Loucy (cell line): ENCODE measurements around the gene TCAIM.
"Not testable (repeated sequence)": the region's sequence is repeated elsewhere in the genome, so short reads cannot be mapped to it uniquely, and the experiment has no call there.

ENCODE experiments used
- H2AFZ ChIP-seq: fragments of 200-600 bp; sonication (generic); 2 replicates; pipeline ENCODE4 v1.6.0; 2016; ENCODE audit warnings: antibody characterized with exemption, mild to moderate bottlenecking, low read length, moderate library complexity
- H3F3A ChIP-seq: fragments of 200-600 bp; 2 replicates; pipeline ENCODE4 v1.6.0; 2016; ENCODE audit warnings: antibody characterized with exemption, low read depth, mild to moderate bottlenecking
- H3K27me3 ChIP-seq: fragments of 200-600 bp; sonication (generic); 2 replicates; pipeline ENCODE4 v1.6.1; 2014; ENCODE audit warnings: low read length, mild to moderate bottlenecking; ENCODE audit not compliant: insufficient read depth, poor library complexity, severe bottlenecking
- H3K36me3 ChIP-seq: fragments of 200-600 bp; sonication (generic); 2 replicates; pipeline ENCODE4 v1.6.1; 2016; ENCODE audit warnings: low read length; ENCODE audit not compliant: insufficient read depth
- H3K4me1 ChIP-seq: fragments of 200-600 bp; sonication (generic); 2 replicates; pipeline ENCODE4 v1.5.1; 2014; ENCODE audit warnings: low read length, mild to moderate bottlenecking; ENCODE audit not compliant: insufficient read depth, poor library complexity, severe bottlenecking
- H3K4me2 ChIP-seq: fragments of 200-600 bp; sonication (generic); 2 replicates; pipeline ENCODE4 v1.6.0; 2014; ENCODE audit warnings: antibody characterized with exemption, low read length, low read depth, mild to moderate bottlenecking; ENCODE audit not compliant: poor library complexity, severe bottlenecking
- H3K4me3 ChIP-seq: fragments of 200-600 bp; sonication (generic); 2 replicates; pipeline ENCODE4 v1.5.1; 2014; ENCODE audit warnings: low read length, mild to moderate bottlenecking, mixed read lengths; ENCODE audit not compliant: poor library complexity, severe bottlenecking
- H3K79me2 ChIP-seq: fragments of 200-600 bp; sonication (generic); 2 replicates; pipeline ENCODE4 v1.6.1; 2014; ENCODE audit warnings: low read length; ENCODE audit not compliant: insufficient read depth
- H3K9ac ChIP-seq: fragments of 200-600 bp; sonication (generic); 2 replicates; pipeline ENCODE4 v1.6.0; 2014; ENCODE audit warnings: mild to moderate bottlenecking, low read depth, low read length, moderate library complexity; ENCODE audit not compliant: poor library complexity, severe bottlenecking
- H3K9me2 ChIP-seq: fragments of 200-600 bp; sonication (generic); replicated peaks from 2 replicates; pipeline ENCODE4 v1.6.1; 2016; ENCODE audit warnings: low read depth, low read length, mixed read lengths
- H3K9me3 ChIP-seq: fragments of 200-600 bp; sonication (generic); 2 replicates; pipeline ENCODE4 v1.6.1; 2014; ENCODE audit warnings: mild to moderate bottlenecking, antibody characterized with exemption, low read length, low read depth; ENCODE audit not compliant: insufficient read depth
- H4K20me1 ChIP-seq: fragments of 200-600 bp; sonication (generic); 2 replicates; pipeline ENCODE4 v1.6.0; 2014; ENCODE audit warnings: antibody characterized with exemption, low read length, mild to moderate bottlenecking; ENCODE audit not compliant: insufficient read depth, poor library complexity, severe bottlenecking
- CTCF ChIP-seq: fragments of 200-600 bp; sonication (generic); conservative IDR thresholded peaks from 2 replicates; pipeline ENCODE4 v1.5.1; 2014; ENCODE audit warnings: mild to moderate bottlenecking, antibody characterized with exemption, low read length
- EZH2phosphoT487 ChIP-seq: fragments of 200-600 bp; IDR thresholded peaks from 2 replicates; pipeline ENCODE4 v1.6.1; 2018; ENCODE audit warnings: antibody characterized with exemption, mild to moderate bottlenecking, moderate library complexity, borderline replicate concordance

The TCAIM gene

GRCh38 chr3:44340058-44340395, 1.5 kb downstream of the TCAIM start:
- Histone ChIP-seq H3K9me3 (no peaks in the 10 kb centered on the region), H3K9ac (peak overlapping the region; percentile 82), H3K79me2 (peaks cover 35% of the 10 kb centered on the region), H4K20me1 (peaks cover 18% of the 10 kb centered on the region), H3K9me2 (no peaks in the 10 kb centered on the region), H3K4me2 (peak overlapping the region; percentile 96), H3K27me3 (no peaks in the 10 kb centered on the region), H3K4me3 (peak overlapping the region; percentile 93), H2AFZ (no peak overlapping the region), H3F3A (no peaks in the 10 kb centered on the region), H3K4me1 (peaks cover 37% of the 10 kb centered on the region), H3K36me3 (no peaks in the 10 kb centered on the region)
- no peak for TF ChIP-seq EZH2phosphoT487
- no peak for TF ChIP-seq CTCF

DNA sequence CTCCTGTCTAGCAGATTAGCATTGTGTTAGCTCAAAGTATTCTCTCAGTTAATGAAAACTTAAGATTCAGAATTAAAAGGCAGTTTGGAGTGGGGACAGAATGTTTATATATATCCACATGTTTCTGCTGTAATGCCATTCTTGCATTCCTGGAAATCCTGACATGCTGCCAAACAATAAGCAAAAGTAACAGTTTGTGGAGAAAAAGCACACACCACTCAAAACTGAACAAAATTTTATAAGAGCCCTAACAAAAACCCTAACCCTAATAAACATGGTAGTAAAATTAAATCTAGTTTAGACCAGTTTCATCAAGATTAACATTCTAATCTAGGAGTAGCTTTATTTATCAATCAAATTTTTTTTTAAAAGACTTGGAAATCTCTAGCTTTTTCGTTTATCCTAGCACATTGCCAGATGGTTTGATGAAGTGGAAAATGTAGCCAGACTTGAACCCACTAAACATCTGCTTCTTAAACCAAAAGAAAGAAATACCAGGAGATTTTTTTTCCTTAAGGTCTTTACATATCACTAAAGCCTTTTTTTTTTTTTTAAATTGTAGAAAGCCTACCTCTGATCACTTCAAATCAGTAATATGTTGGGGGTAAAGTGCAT, 3.7 kb downstream of the TCAIM start:
- Histone ChIP-seq H3K4me1 (peaks cover 32% of the 10 kb centered on the region), H3K27me3 (no peaks in the 10 kb centered on the region), H3K9me2 (no peaks in the 10 kb centered on the region), H3K9ac (no peak overlapping the region), H3K4me3 (no peak overlapping the region), H4K20me1 (peaks cover 18% of the 10 kb centered on the region), H3K9me3 (no peaks in the 10 kb centered on the region), H3K36me3 (no peaks in the 10 kb centered on the region), H3K79me2 (peaks cover 35% of the 10 kb centered on the region), H3F3A (no peaks in the 10 kb centered on the region), H3K4me2 (no peak overlapping the region), H2AFZ (no peak overlapping the region)
- no peak for TF ChIP-seq CTCF
- no peak for TF ChIP-seq EZH2phosphoT487

GRCh38 chr3:44343421-44343820, 4.9 kb downstream of the TCAIM start:
- H3F3A ChIP-seq = no peaks in the 10 kb centered on the region
- H3K9me2 ChIP-seq = no peaks in the 10 kb centered on the region
- H3K4me3 ChIP-seq = no peak overlapping the region
- peaks cover 18% of the 10 kb centered on the region for H4K20me1 ChIP-seq
- no peak overlapping the region for H3K9ac ChIP-seq
- TF ChIP-seq EZH2phosphoT487 = no peak
- no peak for TF ChIP-seq CTCF
- H3K79me2 ChIP-seq = peaks cover 35% of the 10 kb centered on the region
- no peaks in the 10 kb centered on the region for H3K9me3 ChIP-seq
- H2AFZ ChIP-seq = no peak overlapping the region
- no peaks in the 10 kb centered on the region for H3K27me3 ChIP-seq
- peaks cover 27% of the 10 kb centered on the region for H3K4me1 ChIP-seq
- no peaks in the 10 kb centered on the region for H3K36me3 ChIP-seq
- no peak overlapping the region for H3K4me2 ChIP-seq

DNA sequence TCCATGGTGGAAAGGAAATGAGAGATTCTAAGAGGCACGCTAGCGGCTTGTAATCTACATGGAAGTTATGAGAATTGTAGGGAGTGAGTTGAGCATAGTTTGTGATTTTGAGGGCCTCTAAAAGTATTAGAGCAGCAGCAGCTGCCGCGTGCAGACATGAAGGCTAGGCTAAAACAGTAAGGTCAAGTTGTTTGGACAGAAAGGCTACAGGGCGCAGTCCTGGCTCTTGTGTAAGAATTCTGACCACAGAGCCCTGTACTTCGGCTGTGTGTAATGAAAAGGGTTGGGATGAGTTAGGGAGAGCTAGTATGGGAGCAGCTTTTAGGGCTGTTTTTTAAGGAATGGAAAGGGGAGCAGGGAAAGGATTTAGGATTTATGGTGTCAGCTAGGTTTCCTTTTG, 8.0 kb downstream of the TCAIM start:
- not testable (repeated sequence) for H3K27me3 ChIP-seq, H3K9me3 ChIP-seq, H3K4me2 ChIP-seq, H3K4me3 ChIP-seq, H3K4me1 ChIP-seq, H3K9ac ChIP-seq, H3F3A ChIP-seq, H4K20me1 ChIP-seq, H3K9me2 ChIP-seq, H3K36me3 ChIP-seq, H3K79me2 ChIP-seq, H2AFZ ChIP-seq
